Activated CD4-positive, alpha-beta memory T cell treated with anti-CD3 and anti-CD28 coated beads for 36 hours (primary cell): ENCODE measurements around the gene FOXP1. TPM values are rescaled to one million over a fixed set of nuclear protein-coding genes. Genes with fewer than 3 reads are reported as not detected.

Experiments
- CTCF ChIA-PET: fragments of 350-600 bp; sonication (Branson Sonifier 250); formaldehyde crosslinking; loops from one replicate; lab custom pipeline; 2021; ENCODE audit warnings: antibody characterized with exemption, inconsistent platforms; lab: Charles Lee
- POLR2A ChIA-PET: fragments of 350-600 bp; sonication (Branson Sonifier 250); formaldehyde crosslinking; loops from one replicate; lab custom pipeline; 2021; ENCODE audit warnings: antibody characterized with exemption; lab: Charles Lee
- DNase-seq: peaks from one replicate; pipeline ENCODE4 v3.0.0-alpha.2; 2020
- H3K27ac Mint-ChIP-seq: one replicate; pipeline ENCODE4 v1.8.0; 2021; ENCODE audit warnings: mixed read lengths
- H3K27me3 Mint-ChIP-seq: one replicate; pipeline ENCODE4 v1.8.0; 2021; ENCODE audit warnings: mixed read lengths
- H3K36me3 Mint-ChIP-seq: one replicate; pipeline ENCODE4 v1.8.0; 2021; ENCODE audit warnings: mixed read lengths
- H3K4me1 Mint-ChIP-seq: one replicate; pipeline ENCODE4 v1.8.0; 2021; ENCODE audit warnings: low read depth, mixed read lengths
- H3K4me3 Mint-ChIP-seq: one replicate; pipeline ENCODE4 v1.8.0; 2021; ENCODE audit warnings: mild to moderate bottlenecking, mixed read lengths
- H3K9me3 Mint-ChIP-seq: one replicate; pipeline ENCODE4 v1.8.0; 2021; ENCODE audit warnings: mixed read lengths
- intact Hi-C: fragments of 100-400 bp; cut with micrococcal nuclease; formaldehyde crosslinking; loops from one replicate; pipeline ENCODE4 v1.15.1; 2023
- total RNA-seq, 2 experiments: library from RNA; stranded (reverse); gene quantifications; one replicate each; pipeline ENCODE4 v1.2.3, GENCODE V29; 2021

FOXP1 gene
- total RNA-seq, 2 experiments from 2014 or later = 94.4 to 102 TPM

DNA sequence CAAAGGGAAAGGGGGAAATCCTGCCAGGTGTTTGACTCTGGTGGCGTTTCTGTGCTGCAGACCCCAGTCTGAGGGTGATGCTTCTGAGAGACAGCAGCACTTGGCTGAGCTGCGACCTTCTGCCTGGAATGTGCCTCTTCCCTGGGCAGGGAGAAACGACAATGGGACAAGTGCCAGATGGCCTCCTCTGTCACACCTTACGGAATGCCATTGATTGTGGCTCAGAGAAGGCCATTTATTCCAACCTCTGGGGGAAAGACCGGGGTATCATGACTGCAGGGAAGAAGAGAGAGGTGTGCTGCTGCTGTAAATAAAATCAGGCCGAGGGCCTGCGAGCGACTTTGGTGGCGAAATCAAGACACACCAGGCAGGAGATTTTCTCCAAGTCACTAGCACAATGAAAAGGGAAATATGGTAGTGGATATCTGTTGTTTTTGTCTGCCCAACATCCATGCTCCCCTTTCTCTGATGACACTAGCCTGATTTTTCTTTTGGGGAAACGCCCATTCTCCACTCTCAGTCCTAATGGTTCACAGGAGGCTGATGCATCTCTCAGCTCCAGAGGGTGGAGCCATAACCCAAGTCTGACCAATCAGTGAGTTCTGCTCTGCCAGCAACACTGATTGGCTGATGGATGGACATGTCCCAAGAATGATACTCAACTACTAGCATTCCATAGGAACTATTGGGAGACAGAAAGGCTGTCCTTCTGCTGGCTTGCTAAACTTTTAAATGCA, 336.1 kb downstream of the FOXP1 start:
- no peak for DNase-seq
- H3K27me3 Mint-ChIP-seq = no peaks in the 10 kb centered on the region
- POLR2A ChIA-PET = no interaction called here
- peaks cover 4% of the 10 kb centered on the region for H3K36me3 Mint-ChIP-seq
- CTCF ChIA-PET = interaction anchor here (0.6 kb wide), 1 partner anchor 21 kb away, joined by 3 read pairs; no protein-coding TSS in a partner anchor
- no peak overlapping the region for H3K27ac Mint-ChIP-seq
- H3K4me1 Mint-ChIP-seq = peaks cover 34% of the 10 kb centered on the region
- no peak overlapping the region for H3K4me3 Mint-ChIP-seq
- intact Hi-C loops = no loop called here
- no peaks in the 10 kb centered on the region for H3K9me3 Mint-ChIP-seq

DNA sequence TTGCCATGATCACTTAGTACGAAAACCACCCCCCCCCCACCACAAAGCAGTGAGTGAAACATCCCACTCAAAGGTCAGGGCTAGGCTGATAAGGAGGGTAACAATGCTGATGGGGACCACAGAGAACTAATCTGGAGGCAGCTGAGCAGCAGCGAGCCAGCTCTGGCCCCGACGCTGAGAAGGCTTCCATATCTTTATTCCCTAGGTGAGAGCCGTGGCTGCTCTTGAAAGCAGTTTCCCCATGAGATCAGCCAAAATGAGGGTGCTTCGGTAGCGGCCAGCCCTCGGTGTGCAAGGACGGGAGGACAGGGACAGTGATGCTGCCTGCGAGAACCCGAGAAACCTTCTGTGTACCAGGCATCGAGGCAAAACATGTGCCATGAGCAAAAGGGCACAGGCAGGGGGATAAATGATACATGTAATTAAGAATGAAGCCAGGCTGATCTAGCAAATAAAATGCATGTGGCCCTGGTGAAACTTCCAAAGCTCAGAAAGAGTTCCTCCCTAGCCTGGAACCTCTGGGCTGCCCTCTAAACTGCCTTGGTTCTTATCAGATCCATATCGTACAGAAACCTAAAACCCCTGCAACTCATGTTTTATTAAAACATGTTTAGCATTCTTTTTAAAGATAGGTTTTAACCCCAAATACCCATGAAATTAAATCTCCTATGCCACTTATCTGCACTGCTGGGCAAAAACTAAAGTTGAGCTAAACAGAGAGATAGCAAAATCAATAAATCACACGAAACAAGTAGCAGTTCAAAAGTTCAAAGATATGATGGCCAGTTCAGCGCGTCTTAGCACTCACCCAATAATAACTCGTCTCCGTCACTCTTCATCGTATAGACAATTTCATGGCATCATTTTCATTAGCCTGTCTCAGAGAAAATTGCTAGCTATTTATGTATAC, 337.3 kb downstream of the FOXP1 start:
- no peak overlapping the region for H3K4me3 Mint-ChIP-seq
- intact Hi-C loops = no loop called here
- no peaks in the 10 kb centered on the region for H3K36me3 Mint-ChIP-seq
- H3K4me1 Mint-ChIP-seq = peaks cover 38% of the 10 kb centered on the region
- no peaks in the 10 kb centered on the region for H3K27me3 Mint-ChIP-seq
- ChIA-PET CTCF (interaction anchor here (0.7 kb wide), 1 partner anchor 138 kb away, joined by 3 read pairs; no protein-coding TSS in a partner anchor), POLR2A (no interaction called here)
- no peaks in the 10 kb centered on the region for H3K9me3 Mint-ChIP-seq
- DNase-seq = no peak
- H3K27ac Mint-ChIP-seq = no peak overlapping the region

DNA sequence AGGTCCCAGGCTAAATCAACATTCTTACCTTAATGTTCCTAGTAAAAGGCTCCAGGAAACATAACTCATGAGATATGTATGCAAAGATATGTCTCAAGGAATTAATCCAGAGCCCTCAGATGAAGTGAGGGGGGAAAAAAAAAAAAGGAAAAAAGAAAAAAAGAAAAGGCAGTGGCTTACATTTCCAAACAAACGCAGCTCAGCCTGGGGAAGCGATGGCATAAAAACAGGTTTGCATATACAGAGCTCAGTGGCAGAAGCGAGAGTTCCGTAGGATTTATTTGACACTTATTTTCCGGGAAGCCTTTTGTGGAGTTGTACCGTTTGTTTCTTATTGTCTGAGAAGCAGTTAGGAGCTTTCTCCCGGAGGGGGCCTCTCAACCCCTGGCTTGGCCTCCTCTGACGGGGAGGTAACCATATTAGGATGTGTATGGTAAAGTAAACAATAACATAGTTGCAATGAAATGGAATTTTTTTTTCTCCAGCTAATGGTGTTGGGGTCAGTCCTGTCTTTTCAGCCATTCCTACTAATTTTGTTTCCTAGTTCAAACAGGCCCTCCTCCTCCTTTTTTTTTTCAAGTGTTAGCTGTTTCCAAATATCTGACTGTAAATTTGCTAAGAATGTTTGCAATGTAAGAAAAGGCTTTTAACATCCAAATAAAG, 338.6 kb downstream of the FOXP1 start:
- CTCF ChIA-PET = interaction anchor here (0.7 kb wide), 1 partner anchor 140 kb away, joined by 3 read pairs; no protein-coding TSS in a partner anchor
- Mint-ChIP-seq H3K4me1 (peaks cover 36% of the 10 kb centered on the region), H3K27ac (no peak overlapping the region), H3K36me3 (peaks cover 3% of the 10 kb centered on the region), H3K9me3 (no peaks in the 10 kb centered on the region), H3K4me3 (no peak overlapping the region), H3K27me3 (no peaks in the 10 kb centered on the region)
- DNase-seq = no peak
- intact Hi-C loops = no loop called here
- POLR2A ChIA-PET = no interaction called here

DNA sequence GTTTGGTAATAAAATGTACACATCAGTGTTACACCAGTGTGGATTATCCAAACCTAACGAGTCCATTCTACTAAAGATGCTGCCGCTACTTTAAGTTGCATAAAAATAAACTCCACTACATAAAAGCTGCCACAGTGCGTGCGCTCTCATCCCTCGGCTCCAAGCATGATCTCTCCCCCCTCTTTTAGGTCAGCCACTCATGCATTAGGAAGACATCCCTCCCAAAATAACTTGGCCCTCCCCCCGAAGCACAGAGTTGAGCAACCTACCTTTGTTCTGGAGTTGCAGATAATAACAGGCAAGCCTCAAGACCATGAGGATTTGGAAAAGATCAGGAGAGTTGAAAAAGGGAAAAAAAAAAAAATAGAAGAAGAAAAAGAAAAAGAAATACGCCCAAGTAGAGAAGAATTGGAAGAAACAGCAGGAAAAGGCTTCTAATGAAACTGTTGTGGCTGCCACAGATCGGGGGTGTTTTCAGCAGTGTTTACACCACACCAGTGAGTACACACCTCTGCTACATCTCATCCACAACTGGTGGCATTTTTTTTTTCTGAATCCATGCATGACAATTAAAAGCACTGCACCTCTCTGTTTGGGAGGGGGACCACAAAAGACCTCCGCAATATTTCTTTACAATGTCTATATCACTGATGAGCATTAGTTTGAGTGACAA, 339.2 kb downstream of the FOXP1 start:
- Mint-ChIP-seq H3K4me3 (no peak overlapping the region), H3K27me3 (no peaks in the 10 kb centered on the region), H3K4me1 (peaks cover 30% of the 10 kb centered on the region), H3K9me3 (no peaks in the 10 kb centered on the region), H3K36me3 (peaks cover 3% of the 10 kb centered on the region), H3K27ac (no peak overlapping the region)
- CTCF ChIA-PET = no interaction called here
- POLR2A ChIA-PET = no interaction called here
- no peak for DNase-seq
- intact Hi-C loops = no loop called here

DNA sequence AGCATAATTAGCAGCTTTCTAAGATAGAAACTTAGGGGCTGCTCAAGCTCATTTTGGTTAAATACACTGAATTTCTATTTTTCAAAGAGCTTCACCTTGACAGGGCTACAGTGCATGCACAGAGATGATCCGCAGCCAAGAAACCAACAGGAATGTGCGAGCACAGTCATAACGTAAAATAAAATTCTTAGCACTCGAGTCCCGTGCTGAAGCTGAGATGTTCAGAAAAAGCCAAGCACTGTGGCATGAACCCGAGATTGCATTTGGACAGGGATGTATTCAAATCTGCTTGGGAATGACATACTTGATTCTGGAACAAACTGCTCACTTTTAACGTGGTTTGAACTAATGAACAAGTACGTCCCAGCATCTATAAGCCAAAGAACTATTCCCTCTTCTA, 340.3 kb downstream of the FOXP1 start:
- Mint-ChIP-seq H3K27ac (no peak overlapping the region), H3K4me3 (no peak overlapping the region), H3K36me3 (peaks cover 3% of the 10 kb centered on the region), H3K27me3 (no peaks in the 10 kb centered on the region), H3K4me1 (peaks cover 27% of the 10 kb centered on the region), H3K9me3 (no peaks in the 10 kb centered on the region)
- intact Hi-C loops = no loop called here
- CTCF ChIA-PET = no interaction called here
- no peak for DNase-seq
- POLR2A ChIA-PET = interaction anchor here (1.3 kb wide), 1 partner anchor 90 kb away, joined by 4 read pairs; no protein-coding TSS in a partner anchor

DNA sequence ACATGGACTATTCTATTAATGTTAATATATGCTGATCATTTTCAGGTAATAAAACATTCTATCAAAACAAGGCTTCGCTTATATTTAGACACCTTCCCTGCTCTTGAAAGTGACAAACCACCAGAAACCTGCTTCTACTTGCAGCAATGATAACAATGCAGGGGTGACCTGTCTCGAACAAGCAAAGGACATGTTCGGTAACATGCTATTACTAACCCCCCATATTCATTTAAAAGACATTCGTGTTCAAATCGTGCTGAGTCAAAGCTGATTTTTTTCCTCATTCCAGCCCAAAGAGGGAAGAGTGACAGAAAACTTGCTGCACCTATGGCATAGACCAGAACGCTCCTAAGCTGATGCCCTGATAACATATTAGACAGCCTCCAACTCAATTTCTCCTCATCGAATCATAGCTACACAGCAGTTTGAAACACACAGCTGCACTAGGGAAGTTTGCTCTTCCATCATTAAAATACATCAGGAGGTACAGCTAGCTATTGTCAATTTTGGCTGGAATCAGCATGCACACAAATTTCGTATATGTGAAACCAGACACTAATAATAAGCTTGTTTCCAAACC, 341.5 kb downstream of the FOXP1 start:
- POLR2A ChIA-PET = interaction anchor here (1.3 kb wide), 1 partner anchor 88 kb away, joined by 4 read pairs; no protein-coding TSS in a partner anchor
- Mint-ChIP-seq H3K9me3 (no peaks in the 10 kb centered on the region), H3K4me1 (peaks cover 24% of the 10 kb centered on the region), H3K27ac (no peak overlapping the region), H3K36me3 (peaks cover 6% of the 10 kb centered on the region), H3K4me3 (no peak overlapping the region), H3K27me3 (no peaks in the 10 kb centered on the region)
- CTCF ChIA-PET = interaction anchor here (0.7 kb wide), 1 partner anchor 290 kb away, joined by 4 read pairs; no protein-coding TSS in a partner anchor
- intact Hi-C loops = no loop called here
- no peak for DNase-seq

DNA sequence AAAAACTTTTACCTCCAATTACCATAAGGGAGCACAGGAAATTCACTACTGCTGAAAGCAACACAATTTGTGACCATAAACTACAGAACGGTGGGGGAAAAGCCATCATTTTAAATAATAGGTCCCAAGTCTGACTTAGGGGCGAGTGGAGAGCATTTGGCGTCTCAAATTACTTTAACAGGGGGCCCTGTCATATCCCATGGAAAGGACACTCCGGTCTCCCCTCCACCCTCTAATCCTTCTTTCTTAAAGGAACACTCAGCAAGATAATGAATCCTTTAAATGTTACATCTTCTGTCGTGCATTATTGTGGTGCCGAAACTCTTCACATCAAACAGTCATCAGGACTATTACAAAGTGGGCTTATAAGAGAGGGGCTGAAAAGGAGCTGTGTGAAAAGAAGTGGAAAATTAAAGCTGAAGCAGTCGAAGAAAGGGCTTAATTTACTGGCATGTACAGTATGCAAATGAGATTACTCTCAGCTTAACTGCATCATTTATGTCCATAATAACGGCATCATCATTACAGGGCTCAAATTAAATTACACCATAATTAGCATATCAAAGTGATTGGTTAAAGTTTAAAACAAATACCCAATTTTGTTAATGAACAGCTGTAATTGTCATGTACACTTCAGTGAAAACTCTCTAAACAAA, 342.2 kb downstream of the FOXP1 start:
- ChIA-PET POLR2A (no interaction called here), CTCF (no interaction called here)
- Mint-ChIP-seq H3K4me1 (peaks cover 21% of the 10 kb centered on the region), H3K36me3 (peaks cover 9% of the 10 kb centered on the region), H3K4me3 (no peak overlapping the region), H3K27me3 (no peaks in the 10 kb centered on the region), H3K27ac (no peak overlapping the region), H3K9me3 (no peaks in the 10 kb centered on the region)
- no peak for DNase-seq
- intact Hi-C loops = no loop called here

DNA sequence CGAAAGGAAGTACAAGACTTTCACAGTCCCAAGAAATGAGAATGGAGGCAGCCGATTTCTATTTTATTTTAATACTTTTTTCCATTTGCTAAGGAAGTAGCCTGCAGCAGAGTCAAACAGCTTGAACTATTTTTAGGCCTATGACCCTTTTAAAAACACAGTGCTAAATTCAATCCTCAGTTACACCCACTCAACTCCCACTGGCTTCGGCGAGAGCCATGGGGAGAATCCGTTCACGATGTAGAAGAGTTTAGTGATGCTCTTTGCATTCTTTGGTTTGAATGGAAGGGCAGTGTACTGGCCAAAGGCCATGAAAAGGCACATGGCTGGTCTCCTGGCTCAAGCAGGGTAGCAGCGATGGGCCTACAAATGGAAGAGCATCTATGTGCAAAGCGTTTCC, 343.5 kb downstream of the FOXP1 start:
- Mint-ChIP-seq H3K9me3 (no peaks in the 10 kb centered on the region), H3K4me3 (no peak overlapping the region), H3K36me3 (peaks cover 14% of the 10 kb centered on the region), H3K27ac (no peak overlapping the region), H3K27me3 (no peaks in the 10 kb centered on the region), H3K4me1 (peaks cover 17% of the 10 kb centered on the region)
- POLR2A ChIA-PET = no interaction called here
- no peak for DNase-seq
- intact Hi-C loops = no loop called here
- CTCF ChIA-PET = no interaction called here

DNA sequence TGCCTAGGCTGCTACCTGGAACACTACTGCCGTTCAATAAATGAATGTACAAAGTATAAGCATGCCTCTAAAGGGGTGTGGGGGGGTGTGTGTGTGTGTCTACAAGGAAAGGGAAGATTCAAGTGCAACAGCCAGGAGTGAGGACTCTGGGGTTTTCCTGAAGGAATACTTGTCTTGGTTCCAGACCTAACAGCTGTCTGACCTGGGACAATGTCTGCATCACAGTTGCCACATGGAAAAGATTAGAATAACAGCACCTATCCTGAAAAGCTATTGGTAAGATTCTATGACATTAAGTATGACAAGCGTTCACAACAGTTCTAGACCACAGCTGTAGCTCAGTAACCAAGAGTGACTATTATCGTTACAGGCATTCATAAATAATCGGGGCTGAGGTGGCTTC, 345.2 kb downstream of the FOXP1 start:
- no peak for DNase-seq
- H3K36me3 Mint-ChIP-seq = peaks cover 20% of the 10 kb centered on the region
- no peaks in the 10 kb centered on the region for H3K9me3 Mint-ChIP-seq
- no peaks in the 10 kb centered on the region for H3K27me3 Mint-ChIP-seq
- ChIA-PET POLR2A (no interaction called here), CTCF (no interaction called here)
- no peak overlapping the region for H3K27ac Mint-ChIP-seq
- no peak overlapping the region for H3K4me3 Mint-ChIP-seq
- intact Hi-C loops = no loop called here
- peaks cover 23% of the 10 kb centered on the region for H3K4me1 Mint-ChIP-seq

DNA sequence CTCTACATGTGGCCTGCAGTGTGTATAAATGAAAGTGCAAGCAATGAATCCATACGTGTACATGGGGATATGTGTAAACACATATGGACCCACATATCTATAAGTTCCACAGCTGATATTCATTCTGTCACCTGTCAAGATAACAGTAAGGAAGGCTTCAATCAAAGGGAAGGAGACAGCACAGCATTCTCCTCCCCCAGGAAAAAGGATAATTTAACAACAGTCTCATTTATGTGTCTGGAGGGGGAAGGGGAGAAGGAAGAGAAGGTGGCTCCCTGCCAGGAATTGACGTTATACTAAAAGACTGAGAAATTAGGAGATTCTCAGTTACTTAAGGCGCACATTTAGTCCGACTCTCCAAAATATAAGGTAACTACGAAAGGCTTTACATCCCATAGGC, 345.9 kb downstream of the FOXP1 start:
- no peak for DNase-seq
- Mint-ChIP-seq H3K4me3 (no peak overlapping the region), H3K27me3 (no peaks in the 10 kb centered on the region), H3K9me3 (no peaks in the 10 kb centered on the region), H3K4me1 (peaks cover 23% of the 10 kb centered on the region), H3K27ac (no peak overlapping the region), H3K36me3 (peaks cover 20% of the 10 kb centered on the region)
- CTCF ChIA-PET = no interaction called here
- intact Hi-C loops = no loop called here
- POLR2A ChIA-PET = no interaction called here

DNA sequence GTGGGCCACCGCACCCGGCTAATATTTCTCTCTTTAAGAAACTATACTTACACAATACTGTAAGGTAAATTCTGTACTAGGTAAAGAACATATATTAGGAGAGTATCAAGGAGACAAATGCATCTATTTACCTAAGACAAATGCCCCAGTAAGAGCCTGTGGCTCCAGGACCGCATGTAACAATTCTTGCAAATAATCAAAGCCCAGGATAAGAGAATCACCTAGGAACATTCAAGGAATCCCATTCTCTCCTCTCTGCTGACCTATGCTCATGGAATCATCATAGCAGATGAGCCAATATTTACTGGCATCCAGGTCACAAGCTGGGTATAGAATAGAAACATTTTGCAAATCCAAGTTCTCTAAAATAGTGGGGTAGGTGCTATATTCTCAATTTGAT, 347.7 kb downstream of the FOXP1 start:
- POLR2A ChIA-PET = interaction anchor here (0.7 kb wide), 1 partner anchor 52 kb away, joined by 3 read pairs; no protein-coding TSS in a partner anchor
- CTCF ChIA-PET = no interaction called here
- H3K4me3 Mint-ChIP-seq = no peak overlapping the region
- peaks cover 32% of the 10 kb centered on the region for H3K4me1 Mint-ChIP-seq
- H3K9me3 Mint-ChIP-seq = no peaks in the 10 kb centered on the region
- H3K27ac Mint-ChIP-seq = no peak overlapping the region
- H3K36me3 Mint-ChIP-seq = peaks cover 20% of the 10 kb centered on the region
- DNase-seq = no peak
- H3K27me3 Mint-ChIP-seq = no peaks in the 10 kb centered on the region
- intact Hi-C loops = no loop called here
